Measurements from ENCODE around the gene OR4F15.

OR4F15 gene

GRCh38 chr15:101804941-101805340 is 7.1 kb upstream of the OR4F15 start:
- DNase-seq, result no peak

GRCh38 chr15:101805605-101806345 is 6.2 kb upstream of the OR4F15 start:
- DNase-seq, result no peak

GRCh38 chr15:101807345-101807945 is 4.6 kb upstream of the OR4F15 start:
- DNase-seq, result no peak

DNA sequence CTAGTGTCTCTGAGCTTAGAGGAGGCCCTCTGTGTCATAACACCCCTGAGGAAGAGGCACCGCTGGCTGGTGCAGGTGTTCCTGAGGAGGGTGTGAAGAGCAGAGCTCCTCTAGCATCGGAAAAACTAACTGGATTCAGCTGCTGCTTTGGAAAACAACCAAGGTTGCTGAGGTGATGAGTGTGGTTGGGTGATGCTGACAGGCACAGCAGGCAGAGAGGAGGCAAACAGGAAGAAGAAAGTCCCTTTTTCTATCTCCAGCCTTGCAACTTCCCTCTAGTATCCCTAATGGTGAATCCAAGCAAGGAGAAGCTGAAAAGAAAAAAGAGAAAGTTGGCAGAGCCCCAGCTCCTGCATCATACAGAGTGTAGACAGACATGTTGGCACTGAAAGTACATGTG is 3.8 kb upstream of the OR4F15 start:
- DNase-seq, result no peak

- DNase-seq, result no peak
These were observed 1.5 kb upstream of the OR4F15 start for GRCh38 chr15:101810456-101810855.

- no peak for DNase-seq
These were observed 1.1 kb upstream of the OR4F15 start for GRCh38 chr15:101810876-101811275.

- no peak for DNase-seq
These were observed 2.0 kb downstream of the OR4F15 start for GRCh38 chr15:101813803-101814534.

DNA sequence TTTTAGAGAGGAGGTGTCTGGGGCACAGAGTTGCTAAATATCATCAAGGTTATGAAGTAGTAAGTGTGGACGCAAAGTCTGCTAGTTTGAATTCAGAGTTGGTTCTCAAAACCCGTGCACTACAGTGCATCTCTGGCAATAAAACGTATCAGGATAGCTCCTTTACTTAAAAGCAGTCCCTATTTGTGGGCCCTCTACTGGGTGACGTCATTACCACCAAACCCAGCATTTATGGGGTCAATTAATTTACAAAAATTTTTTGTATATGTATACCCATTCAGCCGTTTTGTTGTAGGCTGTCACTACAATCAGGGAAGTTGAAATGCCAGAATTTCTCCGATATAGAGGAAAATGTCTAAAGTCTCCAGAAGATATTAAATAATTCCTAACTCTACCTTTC is 8.8 kb downstream of the OR4F15 start:
- no peak for DNase-seq

DNA sequence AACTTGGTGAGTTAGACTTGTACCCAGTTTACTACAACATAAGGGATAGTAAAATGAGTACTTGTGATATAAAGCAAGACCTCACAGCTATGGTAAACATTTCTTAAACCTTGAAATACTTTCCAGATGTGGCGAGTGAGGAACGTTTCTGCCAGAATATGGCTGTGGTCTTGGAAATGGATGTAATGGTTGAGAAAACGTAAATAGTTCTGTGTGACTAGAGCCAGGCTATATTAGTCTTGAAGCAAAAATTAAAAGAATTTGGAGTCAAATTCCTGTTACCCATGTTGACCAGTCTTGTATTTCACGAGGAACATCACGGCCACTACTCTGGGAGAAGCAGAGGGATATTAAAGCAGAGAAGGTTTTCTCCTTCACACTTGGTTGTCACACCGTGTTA is 15.3 kb downstream of the OR4F15 start:
- no peak for DNase-seq

DNA sequence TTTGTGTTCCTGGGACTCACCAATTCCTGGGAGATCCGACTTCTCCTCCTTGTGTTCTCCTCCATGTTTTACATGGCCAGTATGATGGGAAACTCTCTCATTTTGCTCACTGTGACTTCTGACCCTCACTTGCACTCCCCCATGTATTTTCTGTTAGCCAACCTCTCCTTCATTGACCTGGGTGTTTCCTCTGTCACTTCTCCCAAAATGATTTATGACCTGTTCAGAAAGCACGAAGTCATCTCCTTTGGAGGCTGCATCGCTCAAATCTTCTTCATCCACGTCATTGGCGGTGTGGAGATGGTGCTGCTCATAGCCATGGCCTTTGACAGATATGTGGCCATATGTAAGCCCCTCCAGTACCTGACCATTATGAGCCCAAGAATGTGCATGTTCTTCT is 16.8 kb downstream of the OR4F15 start:
- no peak for DNase-seq

DNA sequence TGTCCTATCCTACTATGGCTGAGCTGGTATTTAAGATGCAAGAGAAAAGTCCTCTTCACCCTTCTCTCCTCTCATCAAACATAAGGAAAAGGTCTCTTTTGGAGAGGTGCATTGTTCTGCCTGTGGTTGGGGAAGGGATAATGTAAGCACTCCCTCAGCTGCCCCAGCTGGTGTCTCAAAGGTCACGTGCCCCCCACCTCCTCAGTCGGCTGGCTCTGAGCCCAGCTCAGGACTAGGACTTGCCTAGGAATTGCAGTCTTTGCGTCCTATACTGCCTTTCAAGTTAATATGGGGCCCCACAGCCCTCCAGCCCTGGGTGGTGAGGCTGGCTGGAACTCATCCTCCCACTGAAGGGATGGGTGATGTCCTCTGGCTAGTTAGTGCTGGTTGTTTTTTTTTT is 29.7 kb downstream of the OR4F15 start:
- no peak for DNase-seq

- DNase-seq, result no peak
These were observed 32.9 kb downstream of the OR4F15 start for GRCh38 chr15:101844916-101845315.

- no peak for DNase-seq
These were observed 40.4 kb downstream of the OR4F15 start for GRCh38 chr15:101852356-101852755.

Measured in T-helper 1 cell (primary cell).